ENCODE data around the gene DAB1.
A peak's percentile ranks its signal among the peaks of the same experiment; 100 is the strongest.

The DAB1 gene

GRCh38 chr1:57447551-57447950 lies 23.7 kb upstream of the DAB1 start:
- DNase-seq (ENCODE audit: extremely low read depth, insufficient read length): no peak
- Histone ChIP-seq H3K27me3 (replicated peaks; ENCODE audit: control insufficient read depth, insufficient read depth, low read length) (no peaks in the 10 kb centered on the region), H3K36me3 (ENCODE audit: control insufficient read depth, insufficient read depth, low read length) (no peaks in the 10 kb centered on the region), H3K4me3 (replicated peaks; ENCODE audit: low read depth, low read length) (no peak overlapping the region)
- no peak for TF ChIP-seq CTCF (IDR thresholded peaks at IDR 0.05; ENCODE audit: insufficient read depth, low read length, poor library complexity, severe bottlenecking)

- no peak overlapping the region for H3K4me3 ChIP-seq (replicated peaks; ENCODE audit: low read depth, low read length)
- TF ChIP-seq CTCF (IDR thresholded peaks at IDR 0.05; ENCODE audit: insufficient read depth, low read length, poor library complexity, severe bottlenecking): no peak
- H3K27me3 ChIP-seq (replicated peaks; ENCODE audit: control insufficient read depth, insufficient read depth, low read length): no peaks in the 10 kb centered on the region
- no peaks in the 10 kb centered on the region for H3K36me3 ChIP-seq (ENCODE audit: control insufficient read depth, insufficient read depth, low read length)
- DNase-seq (ENCODE audit: extremely low read depth, insufficient read length): no peak
These were observed 19.1 kb upstream of the DAB1 start for GRCh38 chr1:57443004-57443403.

- no peaks in the 10 kb centered on the region for H3K27me3 ChIP-seq (replicated peaks; ENCODE audit: control insufficient read depth, insufficient read depth, low read length)
- H3K4me3 ChIP-seq (replicated peaks; ENCODE audit: low read depth, low read length): no peak overlapping the region
- no peaks in the 10 kb centered on the region for H3K36me3 ChIP-seq (ENCODE audit: control insufficient read depth, insufficient read depth, low read length)
- no peak for TF ChIP-seq CTCF (IDR thresholded peaks at IDR 0.05; ENCODE audit: insufficient read depth, low read length, poor library complexity, severe bottlenecking)
- no peak for DNase-seq (ENCODE audit: extremely low read depth, insufficient read length)
These were observed 16.2 kb upstream of the DAB1 start for GRCh38 chr1:57440096-57440495.

- Histone ChIP-seq H3K4me3 (replicated peaks; ENCODE audit: low read depth, low read length) (no peak overlapping the region), H3K36me3 (ENCODE audit: control insufficient read depth, insufficient read depth, low read length) (no peaks in the 10 kb centered on the region), H3K27me3 (replicated peaks; ENCODE audit: control insufficient read depth, insufficient read depth, low read length) (no peaks in the 10 kb centered on the region)
- no peak for TF ChIP-seq CTCF (IDR thresholded peaks at IDR 0.05; ENCODE audit: insufficient read depth, low read length, poor library complexity, severe bottlenecking)
- no peak for DNase-seq (ENCODE audit: extremely low read depth, insufficient read length)
These were observed 7.5 kb upstream of the DAB1 start for GRCh38 chr1:57431400-57431799.

- Histone ChIP-seq H3K36me3 (ENCODE audit: control insufficient read depth, insufficient read depth, low read length) (no peaks in the 10 kb centered on the region), H3K27me3 (replicated peaks; ENCODE audit: control insufficient read depth, insufficient read depth, low read length) (no peaks in the 10 kb centered on the region), H3K4me3 (replicated peaks; ENCODE audit: low read depth, low read length) (no peak overlapping the region)
- DNase-seq (ENCODE audit: extremely low read depth, insufficient read length): peak; percentile 3
- no peak for TF ChIP-seq CTCF (IDR thresholded peaks at IDR 0.05; ENCODE audit: insufficient read depth, low read length, poor library complexity, severe bottlenecking)
These were observed 569 bp upstream of the DAB1 start for GRCh38 chr1:57424231-57425027.

Measured in GM06990 (cell line).